GM03348 (cell line): ENCODE measurements around the gene SIPA1L3.
"Not testable (repeated sequence)": the region's sequence is repeated elsewhere in the genome, so short reads cannot be mapped to it uniquely, and the experiment has no call there.

ENCODE experiments used
- DNase-seq: peaks from one replicate; pipeline ENCODE4 v3.0.0; 2012; ENCODE audit warnings: low spot score

SIPA1L3 gene

DNA sequence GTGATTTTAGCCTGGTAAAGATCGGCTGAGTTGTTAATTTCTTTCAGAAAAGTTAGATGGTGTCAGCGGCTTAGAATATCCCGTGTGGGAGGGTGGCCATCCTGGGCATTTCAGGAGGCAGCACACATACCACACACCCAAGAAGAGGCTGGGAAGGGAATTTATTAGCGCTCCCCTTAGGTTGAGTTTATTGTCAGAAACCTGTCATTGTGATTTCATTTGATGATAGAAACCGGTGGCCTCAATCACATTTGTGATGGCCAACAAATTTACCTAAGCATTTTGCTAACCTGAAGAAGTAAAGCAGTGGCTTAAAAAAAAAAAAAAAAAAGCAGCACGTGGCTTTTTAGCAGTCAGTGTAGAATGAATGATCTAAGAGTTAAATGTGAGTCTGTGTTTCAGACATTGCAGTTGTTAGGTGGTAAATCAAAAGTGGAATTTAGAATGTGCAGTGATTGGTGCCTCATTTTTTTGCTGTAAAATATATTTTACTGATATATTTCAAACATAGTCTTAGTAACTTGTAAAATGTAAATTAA lies 2.7 kb downstream of the SIPA1L3 start:
- DNase-seq: no peak

DNA sequence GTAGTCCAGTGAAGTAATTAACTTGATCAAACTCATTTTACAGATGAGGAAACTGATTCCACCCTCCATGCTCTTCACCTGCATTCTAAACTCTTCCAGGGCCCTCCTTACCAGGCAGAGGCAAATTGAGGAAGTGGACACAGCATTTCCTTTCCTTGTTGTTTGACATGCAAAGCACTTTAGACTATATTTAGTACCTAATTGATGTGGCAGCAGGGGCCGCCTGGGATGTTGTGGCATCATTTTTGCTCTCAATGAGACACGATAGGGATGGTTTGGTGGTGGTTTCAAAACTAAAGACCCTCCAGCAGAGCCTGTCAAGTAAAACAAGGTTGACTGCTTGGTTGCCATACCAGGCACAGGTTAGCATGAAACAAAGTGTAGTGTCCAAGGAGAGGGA lies 7.9 kb downstream of the SIPA1L3 start:
- DNase-seq: no peak

DNA sequence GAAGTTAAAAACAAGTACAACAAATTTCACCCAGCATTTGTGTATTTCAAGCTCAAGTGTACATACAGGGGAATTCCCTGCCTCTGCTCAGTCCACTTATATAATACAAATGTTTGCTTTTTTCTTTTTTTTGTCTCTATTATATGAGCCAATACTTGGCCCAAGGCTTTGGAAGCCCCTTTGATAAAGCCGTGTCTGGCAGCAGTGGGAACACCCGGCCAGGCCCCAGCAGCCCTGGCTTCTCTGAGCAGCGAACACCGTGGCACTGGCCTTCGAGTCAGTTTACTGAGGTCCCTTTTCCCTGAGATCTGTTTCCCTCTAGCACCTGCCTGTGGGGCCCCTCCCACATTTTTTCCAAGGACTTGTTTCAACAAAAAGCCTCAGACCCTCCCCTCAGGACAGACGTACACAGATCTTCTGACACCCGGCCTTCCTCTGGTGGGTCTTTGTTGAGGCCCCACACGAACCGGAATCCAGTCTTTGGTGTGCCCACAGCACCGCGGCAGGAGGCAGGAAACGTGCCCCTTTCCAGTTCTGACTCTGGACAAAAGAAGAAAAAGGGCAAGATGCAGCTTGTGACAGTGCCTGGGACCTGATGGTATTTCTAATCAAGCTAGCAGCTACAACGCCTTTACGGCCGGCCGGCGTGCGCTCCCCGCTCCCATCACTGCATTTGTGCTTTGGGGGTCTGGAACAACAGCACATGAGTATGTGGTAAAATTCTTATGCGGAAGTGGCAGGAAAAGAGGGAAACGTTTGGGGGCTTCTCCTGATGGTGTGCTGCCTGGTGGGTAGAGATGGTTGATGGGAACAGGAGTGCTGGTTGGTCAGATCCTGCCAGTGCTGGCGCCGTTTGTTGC lies 13.8 kb downstream of the SIPA1L3 start:
- no peak for DNase-seq

DNA sequence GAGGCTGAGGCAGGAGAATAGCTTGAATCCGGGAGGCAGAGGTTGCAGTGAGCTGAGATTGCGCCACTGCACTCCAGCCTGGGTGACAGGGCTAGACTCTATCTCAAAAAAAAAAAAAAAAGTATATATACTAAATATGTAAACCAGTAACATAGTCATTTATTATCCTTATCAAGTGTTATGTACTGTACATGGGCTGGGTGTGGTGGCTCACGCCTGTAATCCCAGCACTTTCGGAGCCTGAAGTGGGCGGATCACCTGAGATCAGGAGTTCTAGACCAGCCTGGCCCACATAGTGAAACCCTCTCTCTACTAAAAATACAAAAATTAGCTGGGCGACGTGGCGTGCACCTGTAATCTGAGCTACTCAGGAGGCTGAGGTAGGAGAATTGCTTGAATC lies 17.6 kb downstream of the SIPA1L3 start:
- DNase-seq: not testable (repeated sequence)

DNA sequence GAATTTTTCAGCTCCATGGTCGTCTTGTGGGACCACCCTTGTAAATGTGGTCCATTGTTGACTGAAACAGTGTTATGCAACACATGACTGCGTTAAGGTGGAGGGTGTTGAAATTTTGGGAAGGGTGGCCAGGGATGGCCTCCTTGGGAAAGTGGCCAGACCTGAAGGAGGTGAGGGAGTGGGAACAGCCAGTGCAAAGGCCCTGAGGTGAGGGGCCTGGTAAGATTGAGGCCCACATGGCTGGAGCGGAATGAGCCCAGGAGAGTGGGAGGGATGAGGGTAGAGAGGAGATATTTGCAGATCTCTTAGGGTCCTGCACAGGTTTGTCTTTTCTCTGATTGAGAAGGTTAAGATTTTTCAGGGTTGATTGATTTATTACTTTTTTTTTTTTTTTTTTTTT lies 18.2 kb downstream of the SIPA1L3 start:
- no peak for DNase-seq

DNA sequence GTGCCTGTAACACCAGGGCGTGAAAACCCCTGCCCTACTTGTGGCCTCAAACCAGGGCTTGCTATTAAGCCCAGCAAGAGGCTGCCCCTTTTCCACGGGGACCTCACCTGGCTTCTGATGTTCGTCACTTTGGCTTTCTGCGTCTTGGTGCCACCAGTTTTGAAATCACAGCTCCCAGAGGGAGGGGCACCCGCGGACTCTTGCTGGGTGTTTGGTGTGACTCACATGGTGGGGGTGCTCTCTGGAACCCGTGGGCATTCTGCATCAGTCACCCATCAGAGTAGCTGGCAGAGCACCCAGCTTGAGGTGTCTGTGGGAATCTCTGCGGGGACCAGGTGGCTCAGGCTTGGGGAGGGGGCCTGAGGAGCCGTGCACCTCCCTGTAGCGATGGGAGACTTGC lies 19.2 kb downstream of the SIPA1L3 start:
- DNase-seq: no peak

DNA sequence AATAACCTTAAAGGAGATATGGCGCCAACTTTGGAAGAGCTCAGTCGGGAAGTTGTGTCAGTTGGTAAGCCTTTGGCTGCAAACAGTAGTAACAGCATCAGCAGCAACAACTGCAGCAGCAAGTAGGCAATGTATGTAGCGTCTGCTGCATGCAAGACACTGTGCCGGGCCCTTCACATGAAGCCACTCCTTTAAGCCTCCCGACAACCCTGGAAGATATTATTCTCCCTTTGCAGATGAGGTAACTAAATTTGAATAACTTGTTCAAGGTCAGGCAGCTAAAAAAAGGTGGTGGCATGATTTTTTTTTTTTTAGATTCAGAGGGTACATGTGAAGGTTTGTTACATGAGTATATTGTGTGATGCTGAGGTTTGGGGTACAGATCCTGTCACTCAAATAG lies 19.7 kb downstream of the SIPA1L3 start:
- DNase-seq: no peak

DNA sequence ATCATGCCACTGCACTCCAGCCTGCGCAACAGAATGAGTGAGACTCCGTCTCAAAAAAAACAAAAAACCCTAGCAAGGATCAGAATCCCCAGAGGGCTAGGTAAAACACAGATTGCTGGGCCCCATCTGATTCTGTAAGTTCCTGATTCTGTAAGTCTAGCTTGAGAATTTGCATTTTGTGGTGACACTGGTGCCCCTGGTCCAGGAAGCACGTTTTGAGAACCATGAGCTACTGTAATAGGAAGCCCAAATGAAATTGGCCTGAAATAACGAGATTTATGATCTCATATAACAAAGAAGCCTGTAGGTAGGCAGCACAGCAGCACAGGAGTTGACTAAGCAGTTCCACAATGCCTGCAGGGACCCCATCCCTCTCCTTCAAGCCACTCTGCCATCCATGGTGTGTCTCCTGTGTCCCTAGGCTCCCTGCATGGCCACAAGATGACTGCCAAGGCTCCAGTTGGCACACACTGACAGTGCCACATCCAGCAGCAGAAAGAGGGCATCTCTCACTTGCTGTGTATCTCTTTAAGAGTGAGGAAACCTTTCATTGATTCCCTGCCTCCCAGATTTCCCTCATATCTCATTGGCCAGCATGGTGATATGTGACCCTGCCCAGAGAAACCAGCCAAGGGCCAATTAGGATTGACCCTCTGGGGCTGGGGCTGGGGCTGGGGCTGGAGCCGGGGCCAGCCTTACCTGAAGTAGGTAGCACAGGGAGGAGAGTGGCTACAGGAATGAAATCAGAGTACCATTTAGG lies 21.7 kb downstream of the SIPA1L3 start:
- DNase-seq: no peak

DNA sequence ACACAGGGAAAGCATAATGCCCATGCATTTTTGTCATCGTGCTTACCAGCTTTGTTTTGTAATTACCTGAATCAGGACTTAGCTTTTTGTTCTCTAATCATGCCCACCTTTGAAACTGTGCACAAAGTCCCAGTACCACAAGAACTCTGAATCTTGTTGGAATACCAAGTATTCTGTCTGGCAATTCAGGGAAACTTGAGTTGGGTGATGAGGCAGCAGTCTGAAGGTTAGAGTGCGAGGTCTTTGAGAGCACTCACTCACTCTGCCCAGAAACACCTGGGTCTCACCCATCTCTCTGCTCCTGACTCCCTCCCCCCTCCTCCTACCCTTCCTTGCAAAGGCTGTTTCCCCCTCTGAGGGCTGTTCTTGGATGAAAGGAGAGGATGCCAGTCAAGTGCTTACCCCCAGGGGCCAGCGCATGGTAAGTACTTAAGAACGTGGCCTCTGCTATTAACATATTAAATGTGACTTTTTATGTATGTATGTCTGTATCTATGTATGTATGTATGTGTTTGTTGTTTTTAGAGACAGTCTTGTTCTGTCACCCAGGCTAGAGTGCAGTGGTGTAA lies 22.4 kb downstream of the SIPA1L3 start:
- no peak for DNase-seq

DNA sequence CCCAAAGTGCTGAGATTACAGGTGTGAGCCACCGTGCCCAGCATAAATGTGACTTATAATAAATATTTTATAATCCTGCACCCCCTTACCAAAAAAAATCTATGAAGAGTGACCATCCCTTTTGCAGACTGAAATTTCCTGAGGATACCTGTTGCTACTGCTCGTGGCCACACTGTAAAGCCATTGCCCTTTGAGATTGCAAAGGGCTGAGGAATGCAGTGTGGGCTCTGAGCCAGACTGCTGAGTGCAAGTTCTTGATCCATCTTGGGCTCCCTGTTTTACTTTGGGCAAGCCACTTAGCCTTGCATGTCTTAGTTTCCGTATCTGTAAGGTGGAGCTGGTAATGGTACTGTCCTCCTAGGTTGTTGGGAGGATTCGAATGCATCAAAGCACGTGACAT lies 23.4 kb downstream of the SIPA1L3 start:
- DNase-seq: no peak

DNA sequence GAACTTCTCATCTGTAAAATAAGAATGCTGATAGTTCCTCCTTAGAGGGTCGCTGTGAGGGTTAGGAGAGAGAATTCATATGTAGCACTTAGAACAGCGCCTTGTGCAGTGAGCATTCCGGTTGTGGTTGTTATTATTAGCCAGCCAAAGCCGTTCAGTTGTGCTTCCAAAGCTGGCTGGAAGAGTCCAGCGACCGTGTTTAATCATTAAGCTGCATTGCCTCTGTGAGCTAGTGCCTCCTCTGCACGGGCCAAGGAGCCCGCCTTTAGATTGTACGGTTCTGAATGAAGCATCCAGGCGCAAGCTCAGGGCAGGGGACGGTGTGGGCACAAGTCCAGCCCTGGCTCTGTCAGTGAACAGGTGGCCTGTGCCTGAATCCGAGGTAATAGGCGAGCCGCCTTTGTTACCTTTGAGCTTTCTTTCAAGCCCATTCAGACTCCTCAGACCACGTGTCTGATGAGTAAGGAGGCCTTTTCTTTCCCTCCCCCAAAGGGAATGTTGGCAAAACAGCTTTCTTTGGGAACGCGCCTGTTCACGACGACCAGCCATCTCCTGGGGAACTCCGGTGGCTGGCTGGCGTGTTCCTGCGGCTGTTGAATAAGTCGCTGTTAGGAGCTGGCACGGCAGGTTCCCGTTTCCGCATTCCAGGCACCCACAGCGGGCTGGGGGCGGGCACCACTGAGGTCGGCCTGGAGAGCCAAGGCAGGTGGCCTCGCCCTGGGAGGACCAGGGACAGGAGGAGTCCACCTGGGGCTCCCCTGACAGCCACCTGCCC lies 25.1 kb downstream of the SIPA1L3 start:
- peak; percentile 63 for DNase-seq

DNA sequence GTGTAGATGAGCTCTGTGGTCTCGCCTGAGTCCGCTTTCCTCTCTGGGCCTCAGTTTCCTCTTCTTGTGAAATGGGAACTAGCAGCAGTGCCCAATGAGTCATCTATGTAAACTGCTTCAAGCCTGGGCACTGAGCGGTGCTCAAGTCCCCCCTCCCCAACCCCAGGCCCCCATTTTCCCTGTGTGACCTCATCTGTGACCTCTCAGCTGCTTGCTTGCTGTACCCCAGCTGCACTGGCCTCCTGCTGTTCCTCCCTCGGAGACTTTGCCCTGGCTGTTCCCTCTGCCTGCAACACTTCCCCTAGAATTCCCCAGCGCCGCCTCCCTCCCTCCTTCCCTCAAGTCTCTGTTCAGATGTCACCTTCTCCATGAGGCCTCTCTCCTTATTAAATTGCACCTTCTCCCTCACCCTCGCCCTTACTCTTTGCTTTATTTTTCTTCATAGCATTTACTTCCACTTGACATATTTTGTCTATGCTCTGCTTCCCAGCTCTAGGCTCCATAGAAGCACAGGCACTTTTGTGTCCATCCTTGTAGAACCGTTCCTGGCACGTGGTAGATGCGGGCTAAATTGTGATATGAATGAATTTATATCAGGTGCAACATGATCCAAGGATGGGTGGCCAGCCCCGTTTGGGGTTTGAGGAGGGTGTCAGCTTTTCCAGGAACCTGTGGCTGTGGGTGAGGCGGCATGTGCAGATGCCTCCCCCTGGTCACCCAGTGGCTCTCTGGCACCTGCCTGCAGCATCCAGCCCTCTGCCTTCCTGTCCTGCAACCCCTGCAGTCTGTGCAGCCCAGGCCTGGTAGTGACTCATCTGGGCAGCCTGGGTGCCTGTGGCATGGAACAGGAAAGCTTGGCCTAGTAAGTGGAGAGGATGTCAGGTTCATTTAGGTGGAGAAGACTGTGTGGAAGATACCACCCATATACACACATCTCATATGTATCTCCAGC lies 26.3 kb downstream of the SIPA1L3 start:
- DNase-seq: peak; percentile 36

DNA sequence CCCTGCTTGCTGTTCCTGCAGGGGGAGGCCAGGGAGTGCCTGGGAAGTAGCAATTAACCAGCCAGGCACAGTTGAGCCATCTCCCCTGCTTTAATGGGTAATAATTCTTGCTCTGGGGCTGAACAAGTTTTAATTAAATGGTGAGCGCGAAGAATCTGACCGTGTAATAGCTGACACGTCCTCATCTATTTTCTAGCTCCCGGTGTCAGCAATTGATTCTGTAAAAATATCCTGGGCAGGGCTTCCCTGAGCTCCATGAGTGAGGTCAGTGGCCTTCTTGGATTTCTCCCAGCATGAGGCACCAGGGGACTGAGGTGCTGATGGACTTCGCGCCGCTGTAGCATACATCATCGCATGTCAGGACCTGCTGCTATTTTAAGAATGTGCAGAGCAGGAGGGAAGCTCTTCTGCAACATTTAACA lies 26.9 kb downstream of the SIPA1L3 start:
- no peak for DNase-seq

DNA sequence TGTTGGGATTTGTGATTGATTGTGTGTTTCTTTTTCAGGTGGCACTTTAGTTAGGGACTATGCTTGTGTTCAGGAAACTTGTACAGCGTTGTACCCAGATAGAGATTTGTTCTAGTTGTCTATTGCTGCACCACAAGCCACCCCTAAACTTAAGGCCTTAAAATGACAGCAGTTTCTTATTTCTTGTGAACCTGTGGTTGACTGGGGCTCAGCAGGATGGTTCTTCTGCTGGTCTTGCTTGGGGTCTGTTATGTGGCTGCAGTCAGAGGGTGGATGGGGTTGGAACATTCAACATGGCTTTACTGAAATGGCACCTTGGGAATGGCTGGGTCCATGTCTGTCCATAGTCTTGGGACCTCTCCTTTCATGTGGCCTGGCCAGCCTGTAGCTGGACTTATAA lies 28.3 kb downstream of the SIPA1L3 start:
- DNase-seq: no peak

DNA sequence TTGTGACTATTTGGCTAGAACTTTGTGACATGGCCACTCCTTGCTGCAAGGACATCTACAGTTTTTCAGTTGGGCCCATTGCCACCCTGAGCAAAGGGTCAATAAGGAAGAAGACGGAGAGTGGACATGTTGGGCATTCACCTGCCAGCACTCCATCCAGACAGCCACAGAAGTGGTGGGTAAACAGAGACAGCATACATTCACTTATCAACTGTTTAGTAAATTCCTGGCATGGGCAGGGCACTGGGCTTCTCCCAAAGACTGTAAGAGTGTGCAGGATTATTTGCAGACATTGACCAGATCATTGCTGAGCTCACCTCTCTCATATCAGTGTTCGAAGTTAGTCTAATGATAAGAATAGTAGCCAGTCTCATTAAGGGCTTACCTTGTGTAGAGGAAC lies 29.2 kb downstream of the SIPA1L3 start:
- DNase-seq: no peak

DNA sequence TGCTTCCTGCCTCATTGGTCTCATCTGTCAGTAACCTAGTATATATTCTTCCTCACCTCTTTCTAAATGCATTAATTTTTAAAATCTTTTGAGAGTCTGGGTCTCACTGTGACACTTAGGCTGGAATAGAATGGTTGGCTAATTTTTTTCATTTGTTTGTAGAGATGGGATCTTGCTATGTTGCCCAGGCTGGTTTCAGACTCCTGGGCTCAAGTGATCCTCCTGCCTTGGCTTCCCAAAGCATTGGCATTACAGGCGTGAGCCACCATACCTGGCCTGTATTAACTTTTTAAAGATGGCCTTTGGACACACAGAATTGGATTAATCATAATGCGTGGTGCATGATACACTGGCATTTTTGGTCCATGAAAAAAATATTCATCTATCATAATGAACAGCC lies 29.9 kb downstream of the SIPA1L3 start:
- no peak for DNase-seq

DNA sequence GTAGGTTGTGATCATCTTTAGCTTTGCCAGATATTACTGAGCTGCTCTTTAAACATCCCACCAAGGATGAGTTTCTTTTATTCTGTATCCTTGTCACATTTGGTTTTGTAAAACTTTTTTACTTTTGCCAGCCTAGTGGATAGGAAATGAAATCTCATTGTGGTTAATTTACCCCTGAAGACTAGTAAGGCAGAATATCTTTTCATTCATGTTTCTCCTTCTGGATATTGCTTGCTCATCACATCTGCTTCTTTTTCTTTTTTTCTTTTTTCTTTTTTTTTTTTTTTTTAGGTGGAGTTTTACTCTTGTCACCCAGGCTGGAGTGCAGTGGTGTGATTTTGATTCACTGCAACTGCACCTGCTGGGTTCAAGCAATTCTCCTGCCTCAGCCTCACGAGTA lies 31.3 kb downstream of the SIPA1L3 start:
- DNase-seq: no peak

DNA sequence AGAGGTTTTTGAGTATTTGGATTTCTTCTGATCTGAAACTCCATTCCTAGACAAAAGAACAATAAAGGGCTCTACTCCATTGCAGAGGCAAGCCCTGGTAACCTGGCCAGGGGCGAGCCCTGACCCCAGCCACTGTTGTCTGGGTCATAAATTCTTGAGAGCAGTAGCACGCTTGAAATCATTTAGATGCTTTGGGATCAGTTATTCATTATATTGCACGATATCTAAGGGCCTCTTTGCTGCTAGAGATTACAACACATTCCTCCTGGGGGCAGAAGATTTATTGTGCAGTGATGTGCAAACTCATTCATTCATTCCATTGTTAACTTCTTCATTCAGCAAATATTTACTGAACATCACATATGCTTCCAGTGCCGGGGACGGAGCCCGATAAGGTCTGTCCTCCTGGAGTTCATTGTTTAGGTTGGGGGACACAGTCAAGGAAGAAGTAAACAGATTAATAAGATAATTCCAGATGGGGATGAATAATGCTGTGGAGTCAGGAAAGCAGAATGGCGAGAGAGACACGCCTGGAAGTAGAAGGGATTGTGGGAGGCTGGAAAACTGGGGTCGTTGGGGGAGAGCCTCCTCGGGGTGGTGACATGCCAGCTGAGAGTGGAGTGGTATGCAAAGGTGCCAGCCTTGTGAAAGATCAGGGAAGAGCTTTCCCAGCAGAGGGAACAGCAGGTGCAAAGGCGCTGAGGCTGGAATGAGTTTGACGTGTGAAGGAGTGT lies 34.9 kb downstream of the SIPA1L3 start:
- no peak for DNase-seq

DNA sequence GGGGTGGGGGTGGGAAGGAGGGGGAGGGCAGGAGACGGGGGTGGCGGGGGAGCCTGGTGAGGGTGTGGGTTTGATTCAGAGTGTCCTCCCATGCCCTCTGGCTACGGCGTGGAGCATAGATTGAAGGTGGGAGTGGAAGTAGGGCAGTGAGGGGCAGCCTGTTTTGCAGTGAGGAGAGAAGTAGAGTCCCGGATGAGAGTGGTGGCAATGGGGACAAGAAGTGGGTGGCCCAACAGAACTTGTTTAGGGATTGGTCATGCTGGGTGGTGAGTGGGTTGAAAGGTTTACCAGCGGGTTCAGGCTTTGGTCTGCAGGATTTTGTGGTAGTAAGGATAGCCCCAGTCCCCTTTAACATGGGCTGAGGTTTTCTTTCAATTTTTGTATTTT lies 35.5 kb downstream of the SIPA1L3 start:
- no peak for DNase-seq

DNA sequence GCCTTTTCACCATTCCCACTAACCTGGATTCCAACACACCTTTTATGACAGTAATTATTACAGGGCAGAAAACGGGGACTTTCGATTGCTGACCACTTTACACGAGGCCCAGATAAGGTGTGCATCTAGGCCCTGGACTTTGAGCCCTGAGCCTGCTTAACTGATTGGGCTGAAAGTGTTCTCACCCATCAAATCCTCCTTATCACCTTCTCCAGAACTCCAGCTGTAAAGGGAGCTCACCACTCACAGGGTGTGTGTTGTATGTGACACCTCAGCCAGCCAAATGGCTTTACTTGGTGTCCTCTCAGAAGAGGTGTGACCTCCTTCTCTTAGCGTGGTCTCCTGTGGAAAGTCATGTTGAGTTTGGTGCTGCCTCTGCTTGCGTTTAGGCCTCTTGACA lies 36.5 kb downstream of the SIPA1L3 start:
- DNase-seq: no peak
